DOHH2 (cell line): ENCODE results near the gene TUBB1.

Experiments
- CTCF ChIP-seq: fragments of 200-600 bp; sonication (generic); IDR thresholded peaks from one replicate; pipeline ENCODE4 v1.5.1; 2014; ENCODE audit warnings: antibody characterized with exemption, mild to moderate bottlenecking, low read depth, low read length; ENCODE audit not compliant: poor library complexity, severe bottlenecking
- EZH2phosphoT487 ChIP-seq: fragments of 200-600 bp; sonication (generic); IDR thresholded peaks from 2 replicates; pipeline ENCODE4 v1.6.1; 2017; ENCODE audit warnings: borderline replicate concordance, mild to moderate bottlenecking, antibody characterized with exemption, low read length, moderate library complexity, mixed read lengths

- TF ChIP-seq CTCF (no peak), EZH2phosphoT487 (no peak)
Measured at GRCh38 chr20:59001449-59002171, 17.6 kb upstream of the TUBB1 start.
